MM.1S (cell line): ENCODE results near the gene RHOT2.

ENCODE experiments used
- DNase-seq: peaks from one replicate; pipeline ENCODE4 v3.0.0-alpha.2; 2015
- H2AFZ ChIP-seq: fragments of 300-600 bp; sonication (generic); 2 replicates; pipeline ENCODE4 v1.6.0; 2016; ENCODE audit warnings: antibody characterized with exemption, low read length
- H3F3A ChIP-seq: fragments of 300-600 bp; sonication (generic); 2 replicates; pipeline ENCODE4 v1.6.1; 2016; ENCODE audit warnings: mild to moderate bottlenecking, antibody characterized with exemption, low read length, moderate library complexity, mixed read lengths; ENCODE audit not compliant: insufficient read depth
- H3K27ac ChIP-seq: fragments of 300-600 bp; sonication (generic); 2 replicates; pipeline ENCODE4 v1.5.1; 2016; ENCODE audit warnings: mild to moderate bottlenecking, low read length
- H3K27me3 ChIP-seq: fragments of 300-600 bp; sonication (generic); replicated peaks from 2 replicates; pipeline ENCODE4 v1.6.0; 2016; ENCODE audit warnings: low read length; ENCODE audit not compliant: insufficient read depth
- H3K36me3 ChIP-seq: fragments of 300-600 bp; sonication (generic); replicated peaks from 2 replicates; pipeline ENCODE4 v1.6.1; 2016; ENCODE audit warnings: mild to moderate bottlenecking, low read length, mixed read lengths; ENCODE audit not compliant: insufficient read depth
- H3K4me1 ChIP-seq: fragments of 300-600 bp; sonication (generic); 2 replicates; pipeline ENCODE4 v1.6.1; 2016; ENCODE audit warnings: low read length, mixed read lengths
- H3K4me2 ChIP-seq: fragments of 300-600 bp; sonication (generic); 2 replicates; pipeline ENCODE4 v1.6.0; 2016; ENCODE audit warnings: low read depth, low read length
- H3K4me3 ChIP-seq: fragments of 300-600 bp; sonication (generic); 2 replicates; pipeline ENCODE4 v1.5.1; 2016; ENCODE audit warnings: low read length, mixed read lengths
- H3K79me2 ChIP-seq: fragments of 300-600 bp; sonication (generic); 2 replicates; pipeline ENCODE4 v1.6.1; 2016; ENCODE audit warnings: mixed run types, low read length, mixed read lengths
- H3K9ac ChIP-seq: fragments of 300-600 bp; sonication (generic); 2 replicates; pipeline ENCODE4 v1.6.1; 2016; ENCODE audit warnings: low read length, mixed read lengths
- H3K9me2 ChIP-seq: fragments of 300-600 bp; sonication (generic); replicated peaks from 2 replicates; pipeline ENCODE4 v1.6.1; 2016; ENCODE audit warnings: mild to moderate bottlenecking, low read length, mixed read lengths; ENCODE audit not compliant: insufficient read depth
- H3K9me3 ChIP-seq: fragments of 300-600 bp; sonication (generic); replicated peaks from 2 replicates; pipeline ENCODE4 v1.6.1; 2016; ENCODE audit warnings: mild to moderate bottlenecking, low read length, mixed read lengths; ENCODE audit not compliant: insufficient read depth
- H4K20me1 ChIP-seq: fragments of 300-600 bp; sonication (generic); 2 replicates; pipeline ENCODE4 v1.6.1; 2016; ENCODE audit warnings: mild to moderate bottlenecking, low read length, moderate library complexity, mixed read lengths; ENCODE audit not compliant: insufficient read depth
- CTCF ChIP-seq: fragments of 300-600 bp; sonication (generic); IDR thresholded peaks from 2 replicates; pipeline ENCODE4 v1.5.1; 2016; ENCODE audit warnings: antibody characterized with exemption, low read length, mixed read lengths
- EZH2 ChIP-seq: fragments of 300-600 bp; sonication (generic); optimal IDR thresholded peaks from 2 replicates; pipeline ENCODE3; 2017; ENCODE audit warnings: low read depth, mild to moderate bottlenecking, antibody characterized with exemption, low read length, mixed read lengths
- EZH2phosphoT487 ChIP-seq: fragments of 300-600 bp; sonication (generic); IDR thresholded peaks from 2 replicates; pipeline ENCODE4 v1.6.1; 2018; ENCODE audit warnings: antibody characterized with exemption, low read length

RHOT2 gene

GRCh38 chr16:717450-718245 lies 49.7 kb downstream of the RHOT2 start:
- Histone ChIP-seq H3K27ac (no peak overlapping the region), H3K27me3 (peaks cover 25% of the 10 kb centered on the region), H3K9ac (no peak overlapping the region), H3K79me2 (peaks cover 9% of the 10 kb centered on the region; the same call in 1 of the 2 replicates), H3K9me3 (no peaks in the 10 kb centered on the region), H3K36me3 (no peaks in the 10 kb centered on the region), H4K20me1 (no peaks in the 10 kb centered on the region), H3K4me2 (no peak overlapping the region), H2AFZ (no peak overlapping the region), H3K4me1 (peaks cover 16% of the 10 kb centered on the region; the same call in 1 of the 2 replicates), H3F3A (peaks cover 10% of the 10 kb centered on the region; the same call in 1 of the 2 replicates), H3K9me2 (no peaks in the 10 kb centered on the region), H3K4me3 (no peak overlapping the region)
- TF ChIP-seq EZH2 (no peak), EZH2phosphoT487 (no peak), CTCF (no peak)
- DNase-seq = no peak

- no peak for TF ChIP-seq EZH2phosphoT487
- TF ChIP-seq CTCF = no peak
- no peak for TF ChIP-seq EZH2
- no peak overlapping the region for H3K4me3 ChIP-seq
- H3K4me2 ChIP-seq = no peak overlapping the region
- no peak for DNase-seq
- H3K9ac ChIP-seq = no peak overlapping the region
- peaks cover 16% of the 10 kb centered on the region; the same call in 1 of the 2 replicates for H3K4me1 ChIP-seq
- H3K9me2 ChIP-seq = no peaks in the 10 kb centered on the region
- peaks cover 25% of the 10 kb centered on the region for H3K27me3 ChIP-seq
- peaks cover 10% of the 10 kb centered on the region; the same call in 1 of the 2 replicates for H3F3A ChIP-seq
- H2AFZ ChIP-seq = no peak overlapping the region
- H3K79me2 ChIP-seq = peaks cover 9% of the 10 kb centered on the region; the same call in 1 of the 2 replicates
- H4K20me1 ChIP-seq = no peaks in the 10 kb centered on the region
- no peak overlapping the region for H3K27ac ChIP-seq
- no peaks in the 10 kb centered on the region for H3K36me3 ChIP-seq
- no peaks in the 10 kb centered on the region for H3K9me3 ChIP-seq
These were observed 50.5 kb downstream of the RHOT2 start for GRCh38 chr16:718389-718788.

- Histone ChIP-seq H3K4me1 (peaks cover 16% of the 10 kb centered on the region; the same call in 1 of the 2 replicates), H3K4me3 (no peak overlapping the region), H3K9me3 (no peaks in the 10 kb centered on the region), H3K79me2 (peaks cover 9% of the 10 kb centered on the region; the same call in 1 of the 2 replicates), H4K20me1 (no peaks in the 10 kb centered on the region), H3K9ac (no peak overlapping the region), H3F3A (peaks cover 10% of the 10 kb centered on the region; the same call in 1 of the 2 replicates), H2AFZ (no peak overlapping the region), H3K36me3 (no peaks in the 10 kb centered on the region), H3K27ac (no peak overlapping the region), H3K27me3 (peaks cover 25% of the 10 kb centered on the region), H3K4me2 (no peak overlapping the region), H3K9me2 (no peaks in the 10 kb centered on the region)
- no peak for DNase-seq
- no peak for TF ChIP-seq EZH2phosphoT487
- no peak for TF ChIP-seq EZH2
- TF ChIP-seq CTCF = no peak
These were observed 51.0 kb downstream of the RHOT2 start for GRCh38 chr16:718922-719321.
